GM12892 (cell line): ENCODE measurements around the gene HYPK.
"Not testable (repeated sequence)": the region's sequence is repeated elsewhere in the genome, so short reads cannot be mapped to it uniquely, and the experiment has no call there.

Experiments
- POLR2A ChIP-seq: IDR thresholded peaks from 2 replicates; pipeline ENCODE4 v1.6.1; 2011; ENCODE audit warnings: low read depth, low read length, control low read depth
- POLR2AphosphoS5 ChIP-seq: IDR thresholded peaks from 2 replicates; pipeline ENCODE4 v1.6.1; 2011; ENCODE audit warnings: low read depth, low read length, control low read depth

- not testable (repeated sequence) for TF ChIP-seq POLR2AphosphoS5, POLR2A
Observed at GRCh38 chr15:43802676-43803075, 2.3 kb downstream of the HYPK start.
